ENCODE measurements around the gene PAX6. TPM values are rescaled to one million over a fixed set of nuclear protein-coding genes. Genes with fewer than 3 reads are reported as not detected.

The PAX6 gene
- total RNA-seq, 6 donors from 2014 or later: not detected

DNA sequence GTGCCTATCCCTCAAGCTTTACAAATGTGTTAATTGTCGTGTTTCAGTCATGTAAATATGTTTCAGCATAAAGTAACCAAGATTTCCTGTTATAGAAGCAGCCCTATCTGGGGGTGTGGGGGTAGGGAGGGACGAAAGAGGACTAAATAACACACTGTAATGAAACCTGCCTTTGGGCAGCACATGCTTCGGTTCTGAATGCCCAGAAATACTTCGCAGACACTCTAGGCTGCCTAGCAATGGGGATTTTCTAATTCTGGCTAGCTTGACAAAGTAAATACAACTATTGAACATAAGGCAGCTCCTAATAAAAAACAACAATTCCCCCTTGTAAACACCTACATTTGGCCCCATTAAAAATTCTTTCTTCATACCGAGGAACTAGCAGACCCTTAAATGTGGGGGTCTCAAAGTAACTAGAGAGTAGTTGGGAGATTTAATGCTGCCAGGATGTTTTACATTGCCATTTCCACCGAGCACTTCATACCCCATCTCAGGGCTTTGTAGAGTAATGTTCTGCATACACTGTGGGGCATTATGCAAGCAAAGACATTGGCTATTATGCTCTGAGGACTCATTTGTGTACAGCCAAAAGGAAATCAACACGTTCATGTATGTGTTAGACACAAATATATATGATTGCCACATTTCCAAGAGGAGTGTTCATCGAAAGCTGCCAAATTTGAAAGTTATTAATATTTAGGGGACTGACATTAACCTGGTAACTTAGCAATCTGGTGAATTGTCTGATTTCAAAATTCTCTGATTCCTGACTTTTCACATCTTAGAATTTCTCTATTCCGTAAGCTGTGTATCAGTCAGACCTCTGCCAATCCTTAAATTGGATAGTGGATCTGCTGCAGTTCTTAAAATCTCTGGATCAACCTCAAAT, 42.1 kb downstream of the PAX6 start:
- no peak for TF ChIP-seq POLR2A (IDR thresholded peaks at IDR 0.05)
- no peak for TF ChIP-seq EP300 (IDR thresholded peaks at IDR 0.05)
- TF ChIP-seq POLR2AphosphoS5 (IDR thresholded peaks at IDR 0.05): no peak
- no peak overlapping the region for H3K4me3 ChIP-seq
- WGBS, 2 donors: 82 to 91% methylated on average over 9 of the region's 9 CpGs
- ATAC-seq (ENCODE audit: low FRiP score in 2 of 2) (no peak), DNase-seq (no peak)
- H3K36me3 ChIP-seq: no peaks in the 10 kb centered on the region
- H3K27ac ChIP-seq: no peak overlapping the region
- no peaks in the 10 kb centered on the region for H3K27me3 ChIP-seq
- H3K4me1 ChIP-seq: no peaks in the 10 kb centered on the region
- H3K9me3 ChIP-seq: no peaks in the 10 kb centered on the region

DNA sequence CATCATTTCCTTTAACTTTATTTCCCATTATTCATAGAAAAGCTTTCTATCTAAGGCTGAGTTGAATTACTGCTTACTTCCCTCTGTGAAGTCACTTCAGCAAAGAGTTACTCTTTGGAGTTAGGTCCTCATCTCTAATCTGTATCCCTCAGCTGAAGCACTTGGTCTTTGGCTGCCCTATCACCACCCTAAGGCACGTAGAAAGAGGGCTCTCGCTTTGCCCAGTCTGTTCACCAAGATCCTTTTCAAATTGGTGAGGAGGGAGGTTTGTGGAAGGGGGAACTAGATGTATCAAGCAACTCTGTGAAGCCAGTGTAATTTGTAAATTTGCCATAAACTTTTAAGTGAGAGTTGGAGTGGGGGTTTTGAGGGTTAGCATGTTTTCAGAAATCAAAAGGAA, 43.4 kb downstream of the PAX6 start:
- H3K4me3 ChIP-seq: no peak overlapping the region
- no peak for TF ChIP-seq POLR2A (IDR thresholded peaks at IDR 0.05)
- no peak for TF ChIP-seq POLR2AphosphoS5 (IDR thresholded peaks at IDR 0.05)
- H3K36me3 ChIP-seq: no peaks in the 10 kb centered on the region
- DNase-seq: no peak
- 92 to 95% methylated on average over 2 of the region's 2 CpGs for WGBS, 2 donors
- H3K27ac ChIP-seq: no peak overlapping the region
- ATAC-seq (ENCODE audit: low FRiP score in 2 of 2): no peak
- H3K4me1 ChIP-seq: no peaks in the 10 kb centered on the region
- no peaks in the 10 kb centered on the region for H3K27me3 ChIP-seq
- H3K9me3 ChIP-seq: no peaks in the 10 kb centered on the region

DNA sequence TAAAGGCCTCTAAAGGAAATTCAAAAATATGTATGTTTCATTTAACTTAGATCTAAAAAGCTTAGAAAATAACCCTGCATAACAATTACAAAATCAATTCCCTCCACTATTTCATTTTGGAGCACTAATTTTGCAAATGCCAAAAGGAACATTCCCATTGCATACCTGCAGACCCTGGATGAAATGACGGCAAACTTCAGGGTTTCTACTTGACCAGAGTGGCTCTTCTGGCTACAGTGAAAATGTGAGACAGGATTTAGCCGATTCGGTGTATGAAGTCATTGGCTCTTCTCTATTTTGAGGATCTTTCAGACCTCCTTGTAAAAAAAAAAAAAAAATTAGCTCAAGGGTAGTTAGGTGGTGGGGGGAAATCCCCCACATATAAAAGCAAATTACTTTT, 44.1 kb downstream of the PAX6 start:
- Histone ChIP-seq H3K9me3 (no peaks in the 10 kb centered on the region), H3K27ac (no peak overlapping the region), H3K27me3 (no peaks in the 10 kb centered on the region), H3K4me3 (no peak overlapping the region), H3K4me1 (no peaks in the 10 kb centered on the region), H3K36me3 (no peaks in the 10 kb centered on the region)
- no peak for DNase-seq
- TF ChIP-seq EP300 (IDR thresholded peaks at IDR 0.05) (no peak), POLR2A (IDR thresholded peaks at IDR 0.05) (no peak), POLR2AphosphoS5 (IDR thresholded peaks at IDR 0.05) (no peak)
- TF ChIP-seq, protein P1, sequence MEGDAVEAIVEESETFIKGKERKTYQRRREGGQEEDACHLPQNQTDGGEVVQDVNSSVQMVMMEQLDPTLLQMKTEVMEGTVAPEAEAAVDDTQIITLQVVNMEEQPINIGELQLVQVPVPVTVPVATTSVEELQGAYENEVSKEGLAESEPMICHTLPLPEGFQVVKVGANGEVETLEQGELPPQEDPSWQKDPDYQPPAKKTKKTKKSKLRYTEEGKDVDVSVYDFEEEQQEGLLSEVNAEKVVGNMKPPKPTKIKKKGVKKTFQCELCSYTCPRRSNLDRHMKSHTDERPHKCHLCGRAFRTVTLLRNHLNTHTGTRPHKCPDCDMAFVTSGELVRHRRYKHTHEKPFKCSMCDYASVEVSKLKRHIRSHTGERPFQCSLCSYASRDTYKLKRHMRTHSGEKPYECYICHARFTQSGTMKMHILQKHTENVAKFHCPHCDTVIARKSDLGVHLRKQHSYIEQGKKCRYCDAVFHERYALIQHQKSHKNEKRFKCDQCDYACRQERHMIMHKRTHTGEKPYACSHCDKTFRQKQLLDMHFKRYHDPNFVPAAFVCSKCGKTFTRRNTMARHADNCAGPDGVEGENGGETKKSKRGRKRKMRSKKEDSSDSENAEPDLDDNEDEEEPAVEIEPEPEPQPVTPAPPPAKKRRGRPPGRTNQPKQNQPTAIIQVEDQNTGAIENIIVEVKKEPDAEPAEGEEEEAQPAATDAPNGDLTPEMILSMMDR (IDR thresholded peaks at IDR 0.05): no peak
- no peak for ATAC-seq (ENCODE audit: low FRiP score in 2 of 2)
- WGBS, 2 donors: 95 to 99% methylated on average over 3 of the region's 3 CpGs

DNA sequence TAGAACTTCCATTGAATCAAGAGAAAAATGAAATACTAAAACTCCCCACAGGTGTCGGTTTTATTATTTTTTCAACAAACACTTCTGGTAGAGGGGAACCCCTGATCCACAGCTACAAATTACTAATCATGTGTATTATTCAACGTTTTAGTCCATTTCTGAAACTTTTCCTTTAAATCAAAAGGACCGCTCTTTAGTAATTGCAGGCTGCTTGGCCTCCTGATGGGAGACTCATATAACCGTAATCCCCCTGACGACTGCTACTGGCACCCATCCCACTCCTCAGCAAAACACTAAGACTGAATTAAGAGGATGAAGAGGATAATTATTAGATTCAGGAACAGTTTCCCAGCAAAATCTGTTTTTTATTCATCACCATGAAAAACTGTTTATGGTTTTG, 46.4 kb downstream of the PAX6 start:
- TF ChIP-seq, protein P1 (IDR thresholded peaks at IDR 0.05): no peak
- TF ChIP-seq POLR2AphosphoS5 (IDR thresholded peaks at IDR 0.05): no peak
- no peak for TF ChIP-seq POLR2A (IDR thresholded peaks at IDR 0.05)
- TF ChIP-seq EP300 (IDR thresholded peaks at IDR 0.05): no peak
- ATAC-seq (ENCODE audit: low FRiP score in 2 of 2) (no peak), DNase-seq (no peak)
- no peaks in the 10 kb centered on the region for H3K27me3 ChIP-seq
- H3K4me1 ChIP-seq: no peaks in the 10 kb centered on the region
- H3K4me3 ChIP-seq: no peak overlapping the region
- H3K36me3 ChIP-seq: no peaks in the 10 kb centered on the region
- 88 to 92% methylated on average over 5 of the region's 5 CpGs for WGBS, 2 donors
- no peaks in the 10 kb centered on the region for H3K9me3 ChIP-seq
- no peak overlapping the region for H3K27ac ChIP-seq

DNA sequence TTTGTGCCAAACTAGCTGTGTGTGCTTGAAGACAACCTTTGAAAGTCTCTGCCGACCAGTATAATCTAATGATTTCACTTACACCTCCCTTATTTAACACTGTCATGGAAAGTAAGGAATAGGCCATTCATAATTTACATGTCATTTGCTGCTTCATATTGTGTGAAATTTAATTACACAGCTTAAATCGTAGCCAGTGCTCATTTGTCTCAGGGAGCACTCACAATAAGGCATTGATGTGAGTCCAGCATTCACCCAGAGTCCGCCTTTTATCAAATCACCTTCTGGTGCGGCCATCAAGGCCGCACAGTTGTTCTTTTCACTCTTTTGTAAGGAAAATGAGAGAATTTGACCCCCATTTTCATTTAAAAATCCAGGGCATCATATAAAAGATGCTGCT, 46.9 kb downstream of the PAX6 start:
- H3K36me3 ChIP-seq: no peaks in the 10 kb centered on the region
- H3K9me3 ChIP-seq: no peaks in the 10 kb centered on the region
- TF ChIP-seq POLR2A (IDR thresholded peaks at IDR 0.05) (no peak), EP300 (IDR thresholded peaks at IDR 0.05) (no peak), POLR2AphosphoS5 (IDR thresholded peaks at IDR 0.05) (no peak)
- TF ChIP-seq, protein P1 (IDR thresholded peaks at IDR 0.05): no peak
- no peak overlapping the region for H3K4me3 ChIP-seq
- no peak for DNase-seq
- no peaks in the 10 kb centered on the region for H3K27me3 ChIP-seq
- H3K4me1 ChIP-seq: no peaks in the 10 kb centered on the region
- whole genome bisulfite sequencing, 2 donors: 96 to 97% methylated on average over 5 of the region's 5 CpGs
- no peak for ATAC-seq (ENCODE audit: low FRiP score in 2 of 2)
- H3K27ac ChIP-seq: no peak overlapping the region

DNA sequence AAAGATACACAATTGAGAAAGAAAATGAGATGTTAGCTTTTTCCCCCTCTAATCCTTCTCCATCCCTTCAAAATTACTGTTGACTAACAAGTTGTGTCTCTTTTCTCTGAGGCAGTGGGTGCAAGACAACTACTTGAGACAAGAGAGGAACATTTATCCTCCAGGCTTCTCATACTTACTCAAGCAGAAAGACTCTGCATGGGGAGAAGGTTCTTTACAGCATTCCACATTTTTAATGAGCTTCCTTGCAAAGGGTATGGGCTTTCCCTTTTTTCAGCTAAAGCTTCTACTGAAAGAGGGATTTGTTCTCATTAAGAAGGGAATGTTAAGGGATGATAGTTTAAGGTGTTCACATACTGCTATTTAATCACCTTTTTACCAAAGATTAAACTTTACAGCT, 47.8 kb downstream of the PAX6 start:
- no peaks in the 10 kb centered on the region for H3K36me3 ChIP-seq
- no peaks in the 10 kb centered on the region for H3K9me3 ChIP-seq
- no peak overlapping the region for H3K4me3 ChIP-seq
- DNase-seq (no peak), ATAC-seq (ENCODE audit: low FRiP score in 2 of 2) (no peak)
- no peaks in the 10 kb centered on the region for H3K27me3 ChIP-seq
- no peak overlapping the region for H3K27ac ChIP-seq
- no peaks in the 10 kb centered on the region for H3K4me1 ChIP-seq
- TF ChIP-seq EP300 (IDR thresholded peaks at IDR 0.05): no peak
- TF ChIP-seq POLR2A (IDR thresholded peaks at IDR 0.05): no peak
- TF ChIP-seq POLR2AphosphoS5 (IDR thresholded peaks at IDR 0.05): no peak
